HG03045 (cell line): ENCODE results near the gene PNPLA1.

Experiments
- ATAC-seq: cut with Tn5 transposase; IDR thresholded peaks from one replicate; pipeline ENCODE4 v1.9.1; 2021; ENCODE audit warnings: mild to moderate bottlenecking, moderate library complexity; ENCODE audit not compliant: unreplicated experiment

Gene PNPLA1

GRCh38 chr6:36284359-36284758 is 14.5 kb downstream of the PNPLA1 start:
- ATAC-seq = no peak

- ATAC-seq = no peak
Observed at GRCh38 chr6:36285187-36285671, 15.4 kb downstream of the PNPLA1 start.

GRCh38 chr6:36285797-36286196 is 15.9 kb downstream of the PNPLA1 start:
- ATAC-seq = no peak

- ATAC-seq = no peak
Observed at GRCh38 chr6:36286858-36287257, 17.0 kb downstream of the PNPLA1 start.

GRCh38 chr6:36289281-36289878 is 19.5 kb downstream of the PNPLA1 start:
- no peak for ATAC-seq

- ATAC-seq = no peak
Observed at GRCh38 chr6:36290668-36291620, 21.1 kb downstream of the PNPLA1 start.

- no peak for ATAC-seq
Observed at GRCh38 chr6:36292170-36292569, 22.3 kb downstream of the PNPLA1 start.

GRCh38 chr6:36296240-36296639 is 26.4 kb downstream of the PNPLA1 start:
- no peak for ATAC-seq

- no peak for ATAC-seq
Observed at GRCh38 chr6:36297051-36297450, 27.2 kb downstream of the PNPLA1 start.

GRCh38 chr6:36297511-36297910 is 27.7 kb downstream of the PNPLA1 start:
- ATAC-seq = no peak

- ATAC-seq = no peak
Observed at GRCh38 chr6:36298027-36298426, 28.2 kb downstream of the PNPLA1 start.

GRCh38 chr6:36301085-36301658 is 31.3 kb downstream of the PNPLA1 start:
- ATAC-seq = no peak

- no peak for ATAC-seq
Observed at GRCh38 chr6:36301781-36302180, 31.9 kb downstream of the PNPLA1 start.

GRCh38 chr6:36302227-36302976 is 32.5 kb downstream of the PNPLA1 start:
- ATAC-seq = no peak

- ATAC-seq = no peak
Observed at GRCh38 chr6:36305885-36306284, 36.0 kb downstream of the PNPLA1 start.

- no peak for ATAC-seq
Observed at GRCh38 chr6:36306375-36306774, 36.5 kb downstream of the PNPLA1 start.

GRCh38 chr6:36308514-36308913 is 38.7 kb downstream of the PNPLA1 start:
- no peak for ATAC-seq

- no peak for ATAC-seq
Observed at GRCh38 chr6:36309203-36309602, 39.3 kb downstream of the PNPLA1 start.

GRCh38 chr6:36309900-36310299 is 40.0 kb downstream of the PNPLA1 start:
- ATAC-seq = no peak

- ATAC-seq = no peak
Observed at GRCh38 chr6:36312854-36313648, 43.2 kb downstream of the PNPLA1 start.
